IMR-90 (cell line): ENCODE data around the gene CABP7.

Experiments
- BHLHE40 ChIP-seq: fragments of 150-350 bp; IDR thresholded peaks from 2 replicates; pipeline ENCODE4 v1.6.1; 2016; ENCODE audit warnings: mild to moderate bottlenecking, low read depth, low read length
- CTCF ChIP-seq: conservative IDR thresholded peaks from 2 replicates; pipeline ENCODE4 v1.5.1; 2012; ENCODE audit warnings: mild to moderate bottlenecking, low read depth, low read length, improper control_type of control experiment
- ELK1 ChIP-seq: fragments of 150-350 bp; IDR thresholded peaks from 2 replicates; pipeline ENCODE4 v1.6.1; 2016; ENCODE audit warnings: low read depth, mild to moderate bottlenecking, low read length, moderate library complexity, borderline replicate concordance
- POLR2A ChIP-seq: IDR thresholded peaks from 2 replicates; pipeline ENCODE4 v1.6.1; 2012; ENCODE audit warnings: mild to moderate bottlenecking, low read depth, low read length
- RAD21 ChIP-seq: IDR thresholded peaks from 2 replicates; pipeline ENCODE4 v1.6.1; 2012; ENCODE audit warnings: low read length, improper control_type of control experiment

GRCh38 chr22:29706486-29706885 lies 13.3 kb upstream of the CABP7 start:
- TF ChIP-seq CTCF, result no peak
- TF ChIP-seq RAD21, result no peak
- no peak for TF ChIP-seq ELK1
- no peak for TF ChIP-seq BHLHE40
- TF ChIP-seq POLR2A, result no peak
